ENCODE measurements around the gene ARFGAP3.
A peak's percentile ranks its signal among the peaks of the same experiment; 100 is the strongest.

Gene ARFGAP3

GRCh38 chr22:42811459-42811858 lies 45.6 kb downstream of the ARFGAP3 start:
- H3K27ac ChIP-seq = no peak overlapping the region
- TF ChIP-seq CTCF (conservative IDR thresholded peaks at IDR 0.05; ENCODE audit: low read depth) = no peak
- ChIA-PET CTCF (no interaction called here), POLR2A (ENCODE audit: low non-redundant PET) (no interaction called here)
- DNase-seq (ENCODE audit: low spot score) = no peak

- no peak for DNase-seq (ENCODE audit: low spot score)
- ChIA-PET POLR2A (ENCODE audit: low non-redundant PET) (no interaction called here), CTCF (no interaction called here)
- no peak overlapping the region for H3K27ac ChIP-seq
- no peak for TF ChIP-seq CTCF (conservative IDR thresholded peaks at IDR 0.05; ENCODE audit: low read depth)
Observed at GRCh38 chr22:42808521-42808920, 48.6 kb downstream of the ARFGAP3 start.

- no peak for DNase-seq (ENCODE audit: low spot score)
- ChIA-PET CTCF (interaction anchor here (0.6 kb wide), 1 partner anchor 27 kb away, joined by 3 read pairs; no protein-coding TSS in a partner anchor), POLR2A (ENCODE audit: low non-redundant PET) (no interaction called here)
- peak overlapping the region; percentile 90 for H3K27ac ChIP-seq
- no peak for TF ChIP-seq CTCF (conservative IDR thresholded peaks at IDR 0.05; ENCODE audit: low read depth)
Observed at GRCh38 chr22:42807185-42807584, 49.9 kb downstream of the ARFGAP3 start.

GRCh38 chr22:42805998-42806830 lies 50.9 kb downstream of the ARFGAP3 start:
- TF ChIP-seq CTCF (conservative IDR thresholded peaks at IDR 0.05; ENCODE audit: low read depth) = no peak
- DNase-seq (ENCODE audit: low spot score) = no peak
- POLR2A ChIA-PET (ENCODE audit: low non-redundant PET) = no interaction called here
- H3K27ac ChIP-seq = peak overlapping the region; percentile 90
- CTCF ChIA-PET = interaction anchor here (0.6 kb wide), 2 partner anchors 26 to 1251 kb away, joined by 3 to 5 read pairs; no protein-coding TSS in a partner anchor

GRCh38 chr22:42805016-42805997 lies 51.8 kb downstream of the ARFGAP3 start:
- POLR2A ChIA-PET (ENCODE audit: low non-redundant PET) = no interaction called here
- CTCF ChIA-PET = interaction anchor here (0.6 kb wide), 1 partner anchor 1252 kb away, joined by 5 read pairs; no protein-coding TSS in a partner anchor
- peak overlapping the region; percentile 90 for H3K27ac ChIP-seq
- DNase-seq (ENCODE audit: low spot score) = peak; percentile 20
- no peak for TF ChIP-seq CTCF (conservative IDR thresholded peaks at IDR 0.05; ENCODE audit: low read depth)

GRCh38 chr22:42803389-42803788 lies 53.7 kb downstream of the ARFGAP3 start:
- H3K27ac ChIP-seq = peak overlapping the region; percentile 23; the same call in 1 of the 2 replicates
- no peak for TF ChIP-seq CTCF (conservative IDR thresholded peaks at IDR 0.05; ENCODE audit: low read depth)
- ChIA-PET CTCF (no interaction called here), POLR2A (ENCODE audit: low non-redundant PET) (no interaction called here)
- DNase-seq (ENCODE audit: low spot score) = no peak

Data from RWPE1 (cell line).